Epithelial cell of prostate (primary cell): ENCODE measurements around the gene RASSF8.

Experiments used
- DNase-seq: peaks from one replicate; pipeline ENCODE4 v3.0.0-alpha.2; 2011; ENCODE audit warnings: low read depth, low spot score
- H3K27ac ChIP-seq: fragments of 450-650 bp; 2 replicates; pipeline ENCODE4 v1.5.1; 2017; ENCODE audit warnings: mild to moderate bottlenecking

The RASSF8 gene, protein sequence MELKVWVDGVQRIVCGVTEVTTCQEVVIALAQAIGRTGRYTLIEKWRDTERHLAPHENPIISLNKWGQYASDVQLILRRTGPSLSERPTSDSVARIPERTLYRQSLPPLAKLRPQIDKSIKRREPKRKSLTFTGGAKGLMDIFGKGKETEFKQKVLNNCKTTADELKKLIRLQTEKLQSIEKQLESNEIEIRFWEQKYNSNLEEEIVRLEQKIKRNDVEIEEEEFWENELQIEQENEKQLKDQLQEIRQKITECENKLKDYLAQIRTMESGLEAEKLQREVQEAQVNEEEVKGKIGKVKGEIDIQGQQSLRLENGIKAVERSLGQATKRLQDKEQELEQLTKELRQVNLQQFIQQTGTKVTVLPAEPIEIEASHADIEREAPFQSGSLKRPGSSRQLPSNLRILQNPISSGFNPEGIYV

DNA sequence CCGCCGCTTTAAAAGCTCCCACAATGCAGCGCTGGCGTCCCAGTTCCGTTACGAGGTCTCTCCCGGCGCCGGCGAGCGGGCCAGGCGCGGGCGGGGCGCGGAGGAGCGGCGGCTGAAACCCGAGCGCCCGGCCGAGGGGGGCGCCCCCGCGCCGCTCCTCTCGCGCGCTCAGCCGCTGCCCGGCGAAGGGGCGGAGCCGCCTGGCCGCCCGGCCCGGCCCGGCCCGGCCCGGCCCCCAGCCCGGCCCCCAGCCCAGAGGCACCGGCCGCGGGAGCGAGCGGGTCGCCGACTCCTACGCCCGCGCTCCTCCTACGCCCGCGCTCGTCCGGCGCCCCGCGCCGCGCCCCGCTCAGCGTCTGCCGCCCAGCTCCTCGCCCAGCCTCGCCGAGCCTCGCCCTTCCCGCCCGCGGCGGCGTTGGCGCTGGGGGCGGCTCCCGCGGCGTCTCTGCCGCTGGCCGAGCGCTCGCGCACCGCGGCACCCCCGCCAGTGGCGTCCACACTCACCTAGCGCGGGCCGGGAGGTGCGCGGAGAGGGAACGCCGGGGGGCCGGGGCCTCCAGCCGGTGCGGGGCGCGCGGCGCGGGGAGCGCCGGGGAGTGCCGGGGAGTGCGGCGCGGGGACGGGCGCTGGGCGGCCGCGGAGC, at the start of gene RASSF8:
Gene RASSF8 (plus strand): TSS at position 255 of the 643 bp plus-strand sequence. CDS start 96,662 bp downstream, outside the sequence.
- no peak for DNase-seq
- peak within 1 kb of the TSS; percentile 84 for H3K27ac ChIP-seq

DNA sequence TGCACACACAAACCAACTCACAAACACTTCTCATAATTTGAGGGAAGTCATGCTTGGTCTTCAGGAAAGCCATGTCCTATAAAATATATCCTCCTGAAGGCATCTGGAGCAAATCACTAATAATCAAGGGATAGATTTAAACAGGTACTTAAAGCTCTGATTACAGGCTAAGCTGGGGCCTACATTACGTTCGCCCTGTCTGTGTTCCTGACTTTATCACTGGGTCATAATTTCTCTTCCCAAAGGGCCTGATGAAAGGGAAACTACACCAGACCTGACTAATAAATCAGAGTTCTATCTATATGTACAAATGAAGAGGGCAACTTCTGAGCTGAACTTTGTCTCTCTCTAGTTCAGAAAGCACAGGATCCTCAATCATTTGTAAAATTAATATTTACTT, 43.9 kb upstream of the RASSF8 start:
- DNase-seq = no peak
- H3K27ac ChIP-seq = no peak overlapping the region

DNA sequence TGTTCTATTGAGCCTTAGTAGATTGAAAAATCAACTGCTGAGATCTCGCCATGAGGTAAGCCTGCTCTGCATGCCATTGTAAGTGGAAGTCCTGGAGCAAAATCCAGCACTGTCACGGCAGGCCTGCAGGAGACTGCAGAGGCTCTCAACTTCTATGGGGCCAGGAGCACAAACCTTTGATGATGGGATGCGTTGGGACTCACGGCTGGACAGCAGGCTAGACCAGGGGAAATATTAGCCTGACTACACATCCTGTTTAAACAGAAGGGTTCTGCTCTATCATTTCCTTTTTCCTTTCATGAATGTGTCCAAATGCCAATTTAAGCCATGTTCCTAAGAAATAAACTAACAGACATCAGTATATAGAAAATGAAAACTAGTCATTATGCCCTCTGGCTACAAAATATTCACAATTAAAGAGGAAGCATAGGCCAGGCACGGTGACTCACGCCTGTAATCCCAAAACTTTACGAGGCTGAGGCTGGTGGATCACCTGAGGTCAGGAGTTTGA, 33.9 kb upstream of the RASSF8 start:
- peak overlapping the region; percentile 37 for H3K27ac ChIP-seq
- DNase-seq = peak; percentile 62

DNA sequence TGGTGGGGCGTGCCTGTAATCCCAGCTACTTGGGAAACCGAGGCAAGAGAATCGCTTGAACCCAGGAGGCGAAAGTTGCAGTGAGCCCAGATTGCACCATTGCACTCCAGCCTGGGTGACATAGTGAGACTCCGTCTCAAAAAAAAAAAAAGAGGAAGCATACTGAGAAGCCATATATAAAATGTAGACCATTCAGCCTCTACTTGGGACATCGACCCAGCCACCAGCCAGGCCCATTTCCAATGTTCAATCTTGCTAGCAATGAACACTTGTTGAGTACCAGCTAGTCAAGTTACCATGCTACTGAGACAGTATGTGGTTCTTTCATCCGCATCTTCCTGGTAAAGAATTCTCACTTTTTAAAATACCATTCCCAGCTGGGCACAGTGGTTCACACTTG, 33.4 kb upstream of the RASSF8 start:
- H3K27ac ChIP-seq = peak overlapping the region; percentile 37
- DNase-seq = no peak

DNA sequence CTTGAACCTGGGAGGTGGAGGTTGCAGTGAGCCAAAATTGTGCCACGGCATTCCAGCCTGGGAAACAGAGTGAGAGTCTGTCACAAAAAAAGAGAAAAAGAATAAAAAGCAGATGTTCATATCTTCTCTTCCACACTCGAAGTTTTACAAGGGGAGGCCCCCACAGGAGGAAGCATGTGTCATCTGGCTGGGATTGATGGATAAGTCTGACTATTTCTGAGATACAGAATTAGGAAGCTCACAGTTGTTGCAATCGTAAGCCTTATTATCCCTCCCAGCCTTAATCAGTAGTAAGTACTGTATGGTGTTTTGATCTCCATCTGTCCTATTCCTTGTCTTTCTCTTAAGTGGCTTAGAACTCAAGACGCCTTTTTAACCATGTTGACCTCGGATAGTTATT, 31.9 kb upstream of the RASSF8 start:
- DNase-seq = no peak
- no peak overlapping the region for H3K27ac ChIP-seq

DNA sequence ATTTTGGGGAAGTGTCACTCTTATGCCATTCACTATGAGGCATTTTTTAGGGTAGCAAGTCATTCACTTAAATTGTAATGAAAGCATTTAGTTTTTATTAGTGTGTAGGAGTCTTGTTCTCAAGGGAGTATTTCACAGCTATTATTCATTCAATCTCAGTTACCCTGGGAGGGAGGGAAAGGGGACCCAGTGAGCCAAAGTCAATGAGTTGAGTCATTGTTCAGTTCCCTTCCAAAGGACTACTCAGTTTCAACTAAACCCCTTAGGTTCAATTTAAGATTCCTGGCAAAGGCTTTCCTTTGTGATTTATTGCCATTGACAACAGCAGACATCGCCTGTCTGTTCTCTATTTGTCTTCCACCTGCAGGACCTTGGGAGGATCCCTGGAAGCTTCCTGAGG, 29.3 kb upstream of the RASSF8 start:
- no peak overlapping the region for H3K27ac ChIP-seq
- DNase-seq = peak; percentile 27

DNA sequence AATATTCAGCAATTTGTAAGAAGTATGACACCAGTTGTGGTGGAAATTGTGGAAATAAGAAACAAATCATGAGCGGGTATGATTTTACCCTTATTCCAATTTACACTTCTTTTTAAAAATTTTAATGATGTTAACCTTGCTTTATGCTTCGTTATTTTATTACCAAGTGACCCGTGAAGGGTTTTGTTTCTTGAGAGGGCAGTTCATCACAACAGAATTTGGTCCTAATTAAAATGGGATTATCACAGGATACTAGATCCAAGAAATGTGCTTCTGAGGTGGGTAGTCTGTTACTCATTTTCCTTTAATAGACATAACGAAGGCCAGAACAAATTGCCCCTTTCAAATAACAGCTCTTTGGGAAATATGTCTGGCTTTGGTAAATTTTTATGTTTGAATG, 25.5 kb upstream of the RASSF8 start:
- H3K27ac ChIP-seq = no peak overlapping the region
- no peak for DNase-seq

DNA sequence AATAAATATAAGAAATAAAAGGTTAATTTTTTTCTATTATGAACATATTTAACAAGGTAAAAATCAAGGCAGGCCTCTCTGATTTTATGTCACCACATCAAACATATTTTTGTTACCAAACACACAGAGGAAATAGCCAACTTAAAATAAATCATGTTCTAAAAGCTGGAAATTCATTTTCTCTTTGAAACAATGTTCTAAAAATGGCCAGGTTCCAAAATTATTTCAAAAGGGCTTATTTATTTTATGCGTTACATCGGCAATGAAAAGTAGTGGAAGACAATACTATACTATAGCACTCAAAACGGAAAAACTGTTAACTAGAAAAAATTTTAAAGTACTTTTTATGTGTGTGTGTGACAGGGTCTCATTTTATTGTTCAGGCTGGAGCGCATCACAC, 24.0 kb upstream of the RASSF8 start:
- no peak for DNase-seq
- H3K27ac ChIP-seq = no peak overlapping the region

DNA sequence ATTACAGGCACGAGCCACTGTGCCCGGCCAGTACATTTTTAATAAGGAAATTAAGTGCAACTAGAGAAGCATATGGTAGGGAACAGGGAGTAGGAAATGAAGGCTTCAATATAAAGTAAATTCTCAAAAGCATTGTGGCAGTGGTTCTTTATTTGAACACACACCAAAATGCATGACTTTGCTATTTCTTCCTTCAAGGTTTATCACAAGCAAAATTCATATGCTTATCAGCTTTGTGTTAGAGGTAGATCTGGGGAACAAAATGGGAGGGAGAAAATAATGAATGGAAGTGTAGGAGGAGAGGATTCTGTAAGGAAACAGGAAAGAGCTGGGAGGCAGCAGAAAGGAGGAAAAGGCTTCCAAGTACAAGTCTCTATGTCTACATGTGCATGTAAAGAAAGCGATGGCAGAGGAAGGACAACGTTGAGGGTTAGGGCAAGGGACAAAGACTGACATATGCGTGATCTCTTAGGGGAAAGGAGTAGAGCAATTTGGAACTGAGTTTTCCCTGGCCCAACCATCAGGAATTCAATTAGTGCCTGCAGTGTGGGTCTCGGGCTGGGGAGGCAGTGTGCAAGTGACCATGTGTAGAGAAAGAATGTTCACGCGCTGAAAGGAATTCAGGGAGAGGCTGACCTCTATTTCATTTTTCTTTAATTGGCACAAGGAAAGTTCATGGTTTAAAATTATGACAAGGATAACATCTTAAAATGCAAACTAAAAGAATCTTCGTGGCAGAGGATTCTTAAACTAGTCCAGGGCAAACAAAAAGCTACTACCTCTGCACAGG, 22.9 kb upstream of the RASSF8 start:
- no peak overlapping the region for H3K27ac ChIP-seq
- DNase-seq = no peak

DNA sequence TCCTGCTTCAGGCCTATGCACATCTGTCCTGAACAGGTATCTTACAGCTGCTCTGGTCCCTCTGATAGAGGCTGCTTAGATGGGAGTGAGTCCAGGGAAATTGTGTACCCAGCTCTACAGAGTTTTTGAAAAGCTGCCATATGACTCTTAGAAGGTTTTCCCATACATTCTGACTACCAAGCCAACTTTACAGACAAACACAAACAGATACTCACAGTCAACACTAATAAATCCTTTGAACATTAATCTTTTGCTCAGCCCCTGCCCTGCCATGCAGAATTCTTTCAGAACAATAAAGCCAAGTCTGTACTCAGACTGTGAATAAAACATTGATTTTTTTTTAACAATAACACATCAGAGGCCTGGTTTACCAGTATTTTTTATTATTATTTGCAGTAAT, 21.4 kb upstream of the RASSF8 start:
- DNase-seq = no peak
- H3K27ac ChIP-seq = no peak overlapping the region

DNA sequence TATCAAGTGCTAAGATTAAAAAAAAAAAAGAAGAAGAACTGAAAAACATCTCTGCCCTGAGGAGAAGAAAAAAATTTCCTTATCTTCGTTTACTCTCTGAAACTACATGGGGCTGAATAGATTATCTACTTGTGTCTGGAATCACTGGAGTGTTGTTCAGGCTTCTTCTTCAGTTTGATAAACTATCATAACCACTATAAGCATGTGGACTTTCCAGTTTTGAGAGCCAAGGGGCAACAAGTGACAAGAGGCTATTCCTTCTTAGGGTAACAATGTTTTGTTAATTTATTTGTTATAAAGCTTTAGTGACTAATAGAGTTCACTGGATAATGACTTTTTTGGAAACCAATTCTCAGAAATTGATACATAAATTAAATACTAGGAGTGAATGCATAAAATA, 19.9 kb upstream of the RASSF8 start:
- no peak for DNase-seq
- no peak overlapping the region for H3K27ac ChIP-seq

DNA sequence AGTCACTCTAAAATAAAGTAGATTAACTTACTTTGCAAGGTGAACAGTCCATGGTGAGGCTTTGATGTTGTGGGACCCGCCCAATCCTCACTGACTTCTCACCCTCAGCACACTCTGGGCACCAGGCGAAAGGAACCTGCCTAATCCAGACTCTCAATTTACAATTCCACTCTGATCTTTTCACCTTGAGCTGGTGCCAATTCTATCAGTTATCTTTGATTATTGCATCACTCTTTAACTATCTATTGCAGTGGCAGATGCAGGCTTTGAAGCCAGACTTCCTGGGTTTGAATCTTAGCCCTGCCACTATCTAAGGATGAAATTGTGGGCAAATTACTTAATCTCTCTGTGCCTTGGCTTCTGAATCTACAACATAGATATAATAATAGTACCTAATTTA, 18.9 kb upstream of the RASSF8 start:
- H3K27ac ChIP-seq = no peak overlapping the region
- no peak for DNase-seq

DNA sequence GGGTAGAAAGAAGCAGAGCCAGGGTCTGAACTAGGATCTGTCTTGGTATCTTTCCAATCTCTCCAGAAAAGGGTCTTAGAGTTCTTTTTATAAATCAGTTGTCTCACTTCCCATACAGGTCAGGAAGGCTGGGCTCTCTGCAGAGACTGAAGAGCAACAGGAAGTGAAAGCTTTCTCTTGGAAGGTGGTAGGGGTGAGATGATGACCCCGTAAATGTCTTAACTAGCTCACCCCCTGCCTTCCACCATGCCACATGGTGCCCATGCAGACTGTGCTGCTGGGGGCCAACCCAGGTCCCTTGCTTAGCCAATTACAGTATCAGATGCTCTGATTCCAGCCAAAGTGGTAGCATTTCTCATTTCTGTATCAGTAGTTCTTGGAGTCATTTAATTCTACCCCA, 17.6 kb upstream of the RASSF8 start:
- no peak for DNase-seq
- no peak overlapping the region for H3K27ac ChIP-seq

DNA sequence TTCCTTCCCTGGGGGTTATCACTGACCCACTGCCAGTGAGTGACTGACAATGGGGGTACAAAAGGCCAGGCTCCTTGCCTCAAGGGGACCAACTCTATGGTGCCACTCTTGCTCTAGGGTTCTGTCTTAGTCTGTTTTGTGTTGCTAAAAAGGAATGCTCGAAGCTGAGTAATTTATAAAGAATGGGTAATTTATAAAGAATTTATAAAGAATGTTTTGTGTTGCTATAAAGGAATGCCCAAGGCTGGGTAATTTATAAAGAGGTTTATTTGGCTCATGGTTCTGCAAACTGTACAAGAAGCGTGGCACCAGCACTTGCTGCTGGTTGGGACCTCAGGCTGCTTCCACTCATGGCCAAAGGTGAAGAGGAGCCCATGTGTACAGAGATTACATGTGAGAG, 15.8 kb upstream of the RASSF8 start:
- no peak for DNase-seq
- H3K27ac ChIP-seq = no peak overlapping the region

DNA sequence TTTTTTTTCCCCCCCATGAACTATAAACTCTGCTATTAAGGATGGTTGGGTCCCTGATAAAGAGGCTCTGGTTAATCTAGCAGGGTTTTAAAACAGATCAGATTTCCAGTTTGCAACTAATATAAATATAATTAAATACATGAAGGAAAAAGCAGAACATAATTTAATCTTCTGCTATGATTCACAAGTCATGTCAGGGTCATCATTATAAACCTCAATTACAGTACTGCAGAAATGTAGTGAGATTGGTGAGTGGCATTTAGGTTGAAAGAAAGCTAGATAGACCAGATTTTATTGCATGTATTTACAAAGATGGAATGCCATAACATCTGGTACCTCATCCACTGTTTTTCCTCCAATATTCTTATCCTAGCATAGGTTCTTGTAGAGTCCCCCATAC, 14.5 kb upstream of the RASSF8 start:
- no peak overlapping the region for H3K27ac ChIP-seq
- DNase-seq = no peak

DNA sequence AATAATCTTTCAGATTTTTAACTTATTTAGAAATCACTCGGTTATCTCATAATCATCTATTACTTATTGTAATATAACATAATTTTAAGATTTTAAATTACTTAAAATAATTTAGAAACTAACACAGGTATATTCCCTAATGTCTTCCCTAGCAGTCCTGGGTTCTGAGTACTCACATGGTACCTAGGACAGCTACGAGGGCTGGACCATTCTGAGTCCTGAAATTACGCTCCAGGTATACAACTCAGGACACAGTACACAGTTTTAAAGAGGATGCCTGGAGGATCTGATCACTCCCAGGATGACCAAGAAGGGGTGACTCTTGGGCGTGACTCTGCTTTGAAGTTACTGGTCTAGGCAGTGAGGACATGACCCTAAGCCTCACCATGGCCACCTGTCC, 9.1 kb upstream of the RASSF8 start:
- H3K27ac ChIP-seq = no peak overlapping the region
- DNase-seq = no peak

DNA sequence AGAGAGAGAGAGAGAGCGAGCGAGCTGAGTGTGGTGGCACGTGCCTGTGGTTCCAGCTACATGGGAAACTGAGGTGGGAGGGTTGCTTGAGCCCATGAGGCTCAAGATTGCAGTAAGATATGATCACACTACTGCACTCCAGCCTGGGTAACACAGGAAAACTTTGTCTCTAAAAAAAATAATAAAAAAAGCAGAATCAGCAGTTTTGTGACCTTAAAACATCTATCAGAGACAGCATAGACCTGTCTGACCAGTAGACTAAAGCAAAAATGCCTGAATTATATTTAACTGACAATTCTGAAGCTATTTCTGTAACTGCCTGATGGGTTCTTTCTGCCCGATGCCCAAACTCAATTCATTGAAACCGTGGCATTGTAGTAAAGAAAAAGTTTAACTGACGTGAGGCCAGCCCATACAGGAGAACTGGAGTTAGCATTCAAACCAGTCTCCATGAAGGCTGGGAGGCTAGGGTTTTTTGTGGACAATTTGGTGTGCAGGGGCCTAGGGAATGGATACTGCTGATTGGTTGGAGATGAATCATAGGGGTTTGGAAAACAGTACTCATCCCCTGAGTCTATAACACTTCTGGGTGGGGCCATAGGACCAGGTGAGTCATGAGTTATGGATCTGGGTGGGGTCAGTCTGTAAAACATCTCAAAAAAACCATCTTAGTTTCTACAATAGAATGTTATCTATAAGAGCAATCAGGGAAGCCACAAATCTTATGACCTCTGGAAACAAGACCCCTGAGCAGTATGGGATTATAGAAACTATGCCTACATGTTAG, 8.0 kb upstream of the RASSF8 start:
- no peak for DNase-seq
- no peak overlapping the region for H3K27ac ChIP-seq

DNA sequence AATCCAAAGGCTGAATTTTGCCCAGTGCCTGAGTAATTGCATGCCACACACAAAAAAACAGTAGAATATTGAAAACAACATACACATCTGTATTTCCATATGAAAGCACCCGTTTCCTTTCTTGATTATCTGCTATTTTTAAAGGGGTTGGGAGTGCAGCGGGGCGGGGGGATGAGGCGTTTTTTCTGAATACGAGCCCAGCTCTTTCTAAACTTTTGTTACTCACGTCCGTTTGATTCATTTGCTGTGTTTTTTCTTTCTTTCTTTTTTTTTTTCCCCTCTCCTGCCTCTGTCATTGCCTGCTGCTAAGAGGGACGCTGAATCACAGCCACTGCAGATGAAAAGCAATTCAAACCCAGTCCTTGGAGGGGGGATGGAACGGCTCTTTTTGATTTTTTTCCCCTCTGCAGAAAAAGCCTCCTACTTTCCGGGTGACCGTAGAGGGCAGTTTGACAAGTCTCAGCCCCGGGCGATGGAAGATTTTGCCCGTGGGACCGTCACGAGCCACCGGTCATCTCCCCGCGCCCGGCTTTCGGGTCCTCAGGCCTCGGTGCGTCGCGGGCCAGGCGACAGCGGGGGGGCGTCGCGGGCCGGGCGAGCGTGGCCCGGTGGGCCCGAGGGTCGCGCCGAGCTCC, 572 bp upstream of the RASSF8 start:
- H3K27ac ChIP-seq = peak overlapping the region; percentile 84
- DNase-seq = no peak

DNA sequence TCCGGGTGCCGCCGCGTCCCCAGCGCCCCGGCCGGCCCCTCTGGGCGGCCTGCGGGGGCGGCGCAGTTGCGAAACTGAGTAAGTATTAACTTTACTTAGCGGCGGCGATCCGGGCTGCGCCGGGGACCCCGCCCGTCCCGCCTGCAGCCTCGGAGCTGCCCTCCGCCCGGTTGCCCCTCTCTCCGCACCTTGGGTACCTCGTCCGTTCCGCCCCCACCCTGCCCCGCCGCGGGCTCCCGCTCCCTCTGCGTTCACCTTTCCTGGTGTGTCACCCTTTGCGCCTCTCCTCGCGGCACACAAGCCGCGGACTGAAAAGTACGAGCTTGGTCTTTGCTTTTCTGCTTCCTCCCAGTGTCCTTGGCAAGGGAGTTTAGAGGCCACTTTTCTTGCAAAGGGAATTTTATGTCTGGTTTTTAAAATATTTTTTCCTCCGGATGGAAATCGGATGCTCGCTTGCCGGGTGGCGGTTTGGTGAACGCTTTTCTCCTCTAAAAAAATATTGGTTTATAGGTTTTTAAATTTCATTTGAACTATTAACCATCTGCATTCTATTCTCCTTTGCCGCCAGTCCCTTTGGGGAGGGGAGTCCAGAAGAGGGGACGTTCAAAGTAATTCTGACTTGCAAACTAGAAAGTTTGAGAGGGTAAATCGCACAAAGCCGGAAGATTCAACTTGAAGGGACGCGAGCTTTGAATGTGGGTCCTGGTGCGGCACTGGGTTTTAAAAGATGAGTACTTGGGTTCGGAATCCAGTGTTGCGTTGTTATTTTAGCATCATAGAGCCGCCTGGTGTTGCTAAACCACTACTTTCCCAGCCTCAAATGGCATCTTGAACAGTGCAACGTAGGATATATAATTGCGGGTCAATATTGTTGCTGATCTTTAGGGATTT, 834 bp downstream of the RASSF8 start:
- no peak for DNase-seq
- peak overlapping the region; percentile 84 for H3K27ac ChIP-seq
